A673 (cell line): ENCODE data around the gene NCAPH2. TPM values are rescaled to one million over a fixed set of nuclear protein-coding genes. Genes with fewer than 3 reads are reported as not detected.

Experiments
- BruUV-seq: library from RNA; stranded (reverse); fragments of 400-500 nt; replicated peaks from 2 replicates; lab custom pipeline; 2021; lab: Mats Ljungman, UMichigan
- CTCF ChIA-PET: fragments of 300-600 bp; sonication (Branson Sonifier 250); formaldehyde crosslinking; loops from one replicate; lab custom pipeline; 2022; ENCODE audit warnings: antibody characterized with exemption; lab: Charles Lee
- POLR2A ChIA-PET: fragments of 300-600 bp; sonication (Branson Sonifier 250); formaldehyde crosslinking; loops from one replicate; lab custom pipeline; 2022; ENCODE audit warnings: antibody characterized with exemption; ENCODE audit not compliant: low non-redundant PET; lab: Charles Lee
- DNase-seq: peaks from one replicate; pipeline ENCODE4 v3.0.0-alpha.2; 2015; ENCODE audit warnings: low spot score
- H3K27ac ChIP-seq: fragments of 200-600 bp; sonication (generic); 2 replicates; pipeline ENCODE4 v1.5.1; 2016; ENCODE audit warnings: mixed run types, low read depth, mild to moderate bottlenecking, mixed read lengths, antibody characterized with exemption, low read length; ENCODE audit not compliant: poor library complexity, severe bottlenecking
- H3K27me3 ChIP-seq: fragments of 200-600 bp; sonication (generic); replicated peaks from 2 replicates; pipeline ENCODE4 v1.6.1; 2017; ENCODE audit warnings: mixed run types, low read depth, mild to moderate bottlenecking, mixed read lengths, antibody characterized with exemption, low read length; ENCODE audit not compliant: insufficient read depth, poor library complexity
- H3K36me3 ChIP-seq: fragments of 200-600 bp; sonication (generic); 2 replicates; pipeline ENCODE4 v1.6.1; 2016; ENCODE audit warnings: mixed run types, mild to moderate bottlenecking, mixed read lengths, antibody characterized with exemption, low read length; ENCODE audit not compliant: insufficient read depth, poor library complexity, severe bottlenecking
- H3K4me1 ChIP-seq: fragments of 200-600 bp; sonication (generic); 2 replicates; pipeline ENCODE4 v1.6.1; 2017; ENCODE audit warnings: mixed run types, mild to moderate bottlenecking, mixed read lengths, antibody characterized with exemption, low read length; ENCODE audit not compliant: insufficient read depth, poor library complexity, severe bottlenecking
- H3K4me3 ChIP-seq: fragments of 200-600 bp; sonication (generic); 2 replicates; pipeline ENCODE4 v1.5.1; 2016; ENCODE audit warnings: low read depth, mixed run types, mild to moderate bottlenecking, mixed read lengths, low read length; ENCODE audit not compliant: poor library complexity, severe bottlenecking
- H3K9me3 ChIP-seq: fragments of 200-600 bp; sonication (generic); 2 replicates; pipeline ENCODE4 v1.6.1; 2016; ENCODE audit warnings: mixed run types, low read depth, mild to moderate bottlenecking, mixed read lengths, antibody characterized with exemption, low read length; ENCODE audit not compliant: poor library complexity, severe bottlenecking
- CTCF ChIP-seq: fragments of 300-800, 200-600 bp; sonication (generic); conservative IDR thresholded peaks from 2 replicates; pipeline ENCODE4 v1.5.1; 2017; ENCODE audit warnings: low read depth, mild to moderate bottlenecking, antibody characterized with exemption, low read length, moderate library complexity, mixed read lengths
- EZH2 ChIP-seq: fragments of 200-600 bp; sonication (generic); IDR thresholded peaks from 2 replicates; pipeline ENCODE4 v1.6.1; 2017; ENCODE audit warnings: borderline replicate concordance, low read depth, mild to moderate bottlenecking, mixed read lengths, antibody characterized with exemption, low read length; ENCODE audit not compliant: poor library complexity, severe bottlenecking
- intact Hi-C: fragments of 100-400 bp; cut with micrococcal nuclease; formaldehyde crosslinking; loops from one replicate; pipeline ENCODE4 v1.10.0; 2022; ENCODE audit not compliant: unreplicated experiment
- total RNA-seq: library from RNA; stranded (reverse); gene quantifications from 2 replicates; pipeline ENCODE4 v1.2.3, GENCODE V29; 2021

The NCAPH2 gene
- total RNA-seq, 1 experiment from 2014 or later: 135 TPM

- intact Hi-C loops: loop anchor here (10.0 kb wide), 1 partner anchor 57 kb away; the partner anchor contains the start of gene MAPK8IP2
- ChIA-PET CTCF (interaction anchor here (0.6 kb wide), 1 partner anchor 202 kb away, joined by 3 read pairs; no protein-coding TSS in a partner anchor), POLR2A (interaction anchor here (0.6 kb wide), 1 partner anchor 19 kb away, joined by 6 read pairs; the partner anchor contains the start of gene TYMP)
- Histone ChIP-seq H3K27me3 (no peaks in the 10 kb centered on the region), H3K4me1 (peaks cover 10% of the 10 kb centered on the region), H3K4me3 (no peak overlapping the region), H3K27ac (no peak overlapping the region), H3K36me3 (no peaks in the 10 kb centered on the region), H3K9me3 (no peaks in the 10 kb centered on the region)
- no TSS peak for BruUV-seq
- TF ChIP-seq CTCF (no peak), EZH2 (no peak)
- DNase-seq: no peak
These were observed 40.3 kb downstream of the NCAPH2 start for GRCh38 chr22:50548040-50548920.

- intact Hi-C loops: loop anchor here (10.0 kb wide), 1 partner anchor 56 kb away; the partner anchor contains the start of gene MAPK8IP2
- BruUV-seq: no TSS peak
- Histone ChIP-seq H3K36me3 (no peaks in the 10 kb centered on the region), H3K4me1 (peaks cover 10% of the 10 kb centered on the region), H3K4me3 (no peak overlapping the region), H3K27ac (no peak overlapping the region), H3K9me3 (no peaks in the 10 kb centered on the region), H3K27me3 (no peaks in the 10 kb centered on the region)
- ChIA-PET CTCF (no interaction called here), POLR2A (interaction anchor here (0.6 kb wide), 1 partner anchor 46 kb away, joined by 7 read pairs; no protein-coding TSS in a partner anchor)
- no peak for TF ChIP-seq EZH2
- TF ChIP-seq CTCF: no peak
- DNase-seq: no peak
These were observed 41.1 kb downstream of the NCAPH2 start for GRCh38 chr22:50548921-50549790.

- BruUV-seq: no TSS peak
- Histone ChIP-seq H3K4me3 (no peak overlapping the region), H3K27me3 (no peaks in the 10 kb centered on the region), H3K4me1 (peaks cover 6% of the 10 kb centered on the region), H3K9me3 (no peaks in the 10 kb centered on the region), H3K27ac (no peak overlapping the region), H3K36me3 (no peaks in the 10 kb centered on the region)
- no peak for TF ChIP-seq EZH2
- no peak for TF ChIP-seq CTCF
- intact Hi-C loops: no loop called here
- POLR2A ChIA-PET: interaction anchor here (0.6 kb wide), 1 partner anchor 25 kb away, joined by 4 read pairs; the partner anchor contains the start of gene SCO2
- no peak for DNase-seq
- CTCF ChIA-PET: no interaction called here
These were observed 42.4 kb downstream of the NCAPH2 start for GRCh38 chr22:50550395-50550794.
